Activated CD4-positive, alpha-beta memory T cell treated with anti-CD3 and anti-CD28 coated beads for 36 hours (primary cell): Measurements from ENCODE around the gene ABCA1. TPM values are rescaled to one million over a fixed set of nuclear protein-coding genes. Genes with fewer than 3 reads are reported as not detected.

Experiments
- CTCF ChIA-PET: fragments of 350-600 bp; sonication (Branson Sonifier 250); formaldehyde crosslinking; loops from one replicate; lab custom pipeline; 2021; ENCODE audit warnings: antibody characterized with exemption, inconsistent platforms; lab: Charles Lee
- POLR2A ChIA-PET: fragments of 350-600 bp; sonication (Branson Sonifier 250); formaldehyde crosslinking; loops from one replicate; lab custom pipeline; 2021; ENCODE audit warnings: antibody characterized with exemption; lab: Charles Lee
- DNase-seq: peaks from one replicate; pipeline ENCODE4 v3.0.0-alpha.2; 2020
- H3K27ac Mint-ChIP-seq: one replicate; pipeline ENCODE4 v1.8.0; 2021; ENCODE audit warnings: mixed read lengths
- H3K27me3 Mint-ChIP-seq: one replicate; pipeline ENCODE4 v1.8.0; 2021; ENCODE audit warnings: mixed read lengths
- H3K36me3 Mint-ChIP-seq: one replicate; pipeline ENCODE4 v1.8.0; 2021; ENCODE audit warnings: mixed read lengths
- H3K4me1 Mint-ChIP-seq: one replicate; pipeline ENCODE4 v1.8.0; 2021; ENCODE audit warnings: low read depth, mixed read lengths
- H3K4me3 Mint-ChIP-seq: one replicate; pipeline ENCODE4 v1.8.0; 2021; ENCODE audit warnings: mild to moderate bottlenecking, mixed read lengths
- H3K9me3 Mint-ChIP-seq: one replicate; pipeline ENCODE4 v1.8.0; 2021; ENCODE audit warnings: mixed read lengths
- intact Hi-C: fragments of 100-400 bp; cut with micrococcal nuclease; formaldehyde crosslinking; loops from one replicate; pipeline ENCODE4 v1.15.1; 2023
- total RNA-seq, 2 experiments: library from RNA; stranded (reverse); gene quantifications; one replicate each; pipeline ENCODE4 v1.2.3, GENCODE V29; 2021

The ABCA1 gene
- total RNA-seq, 2 experiments from 2014 or later, result 6.1 TPM

GRCh38 chr9:104740621-104741020 lies 187.3 kb downstream of the ABCA1 start:
- intact Hi-C loops, result loop anchor here (10.0 kb wide), 3 partner anchors 356 to 946 kb away; no protein-coding TSS in a partner anchor
- no peaks in the 10 kb centered on the region for H3K27me3 Mint-ChIP-seq
- H3K4me3 Mint-ChIP-seq, result no peak overlapping the region
- POLR2A ChIA-PET, result no interaction called here
- CTCF ChIA-PET, result no interaction called here
- H3K9me3 Mint-ChIP-seq, result no peaks in the 10 kb centered on the region
- no peaks in the 10 kb centered on the region for H3K4me1 Mint-ChIP-seq
- no peaks in the 10 kb centered on the region for H3K36me3 Mint-ChIP-seq
- no peak for DNase-seq
- no peak overlapping the region for H3K27ac Mint-ChIP-seq

GRCh38 chr9:104738452-104738851 lies 189.5 kb downstream of the ABCA1 start:
- H3K4me1 Mint-ChIP-seq, result no peaks in the 10 kb centered on the region
- intact Hi-C loops, result no loop called here
- no peak overlapping the region for H3K27ac Mint-ChIP-seq
- H3K4me3 Mint-ChIP-seq, result no peak overlapping the region
- no peaks in the 10 kb centered on the region for H3K36me3 Mint-ChIP-seq
- no peaks in the 10 kb centered on the region for H3K9me3 Mint-ChIP-seq
- no peak for DNase-seq
- CTCF ChIA-PET, result no interaction called here
- POLR2A ChIA-PET, result no interaction called here
- no peaks in the 10 kb centered on the region for H3K27me3 Mint-ChIP-seq

Other genes starting within 250 kb of the ABCA1 start
- not detected for gene OR13D1, start 233.6 kb downstream of the ABCA1 start, total RNA-seq
- gene NIPSNAP3A, start 180.5 kb downstream of the ABCA1 start, total RNA-seq, result 10 to 100 TPM; 11.1 to 12.5 TPM
- gene NIPSNAP3B, start 164.0 kb downstream of the ABCA1 start, total RNA-seq, result under 1 TPM; 0.33 to 0.58 TPM